HG03039 (cell line): Measurements from ENCODE around the gene DAGLA.

Experiments
- ATAC-seq: cut with Tn5 transposase; IDR thresholded peaks from one replicate; pipeline ENCODE4 v1.9.1; 2021; ENCODE audit warnings: mild to moderate bottlenecking, moderate library complexity; ENCODE audit not compliant: unreplicated experiment

Gene DAGLA

GRCh38 chr11:61724437-61724836 lies 44.2 kb downstream of the DAGLA start:
- no peak for ATAC-seq

GRCh38 chr11:61725781-61726231 lies 45.6 kb downstream of the DAGLA start:
- ATAC-seq, result no peak

- no peak for ATAC-seq
Measured at GRCh38 chr11:61726775-61727174, 46.6 kb downstream of the DAGLA start.

- no peak for ATAC-seq
Measured at GRCh38 chr11:61727401-61727811, 47.2 kb downstream of the DAGLA start.

GRCh38 chr11:61728066-61728939 lies 48.1 kb downstream of the DAGLA start:
- no peak for ATAC-seq

- no peak for ATAC-seq
Measured at GRCh38 chr11:61728940-61729219, 48.7 kb downstream of the DAGLA start.

GRCh38 chr11:61730240-61730994 lies 50.2 kb downstream of the DAGLA start:
- ATAC-seq, result no peak

- ATAC-seq, result no peak
Measured at GRCh38 chr11:61731211-61731951, 51.2 kb downstream of the DAGLA start.

- ATAC-seq, result no peak
Measured at GRCh38 chr11:61731952-61732675, 51.9 kb downstream of the DAGLA start.

GRCh38 chr11:61732705-61733104 lies 52.5 kb downstream of the DAGLA start:
- ATAC-seq, result no peak

GRCh38 chr11:61733120-61733978 lies 53.2 kb downstream of the DAGLA start:
- ATAC-seq, result no peak

- no peak for ATAC-seq
Measured at GRCh38 chr11:61734767-61735166, 54.6 kb downstream of the DAGLA start.

- ATAC-seq, result no peak
Measured at GRCh38 chr11:61735391-61735790, 55.2 kb downstream of the DAGLA start.

GRCh38 chr11:61736310-61736709 lies 56.1 kb downstream of the DAGLA start:
- no peak for ATAC-seq

- ATAC-seq, result no peak
Measured at GRCh38 chr11:61737131-61737530, 56.9 kb downstream of the DAGLA start.

GRCh38 chr11:61737636-61738386 lies 57.6 kb downstream of the DAGLA start:
- ATAC-seq, result no peak

GRCh38 chr11:61738776-61739175 lies 58.6 kb downstream of the DAGLA start:
- no peak for ATAC-seq

- no peak for ATAC-seq
Measured at GRCh38 chr11:61739413-61739812, 59.2 kb downstream of the DAGLA start.

GRCh38 chr11:61739966-61740365 lies 59.8 kb downstream of the DAGLA start:
- ATAC-seq, result no peak
